Stimulated activated naive CD8-positive, alpha-beta T cell treated with anti-CD3 and anti-CD28 coated beads, Interleukin-15, Interleukin-2, amounts not matched to agents 100 ng/mL and 50 ng/mL, for 24 hours (primary cell): Measurements from ENCODE around the gene HNF1A.
"Not testable (repeated sequence)": the region's sequence is repeated elsewhere in the genome, so short reads cannot be mapped to it uniquely, and the experiment has no call there.

Experiments used
- H3K27ac Mint-ChIP-seq: one replicate; pipeline ENCODE4 v1.8.0; 2021; ENCODE audit warnings: mild to moderate bottlenecking, mixed read lengths
- H3K27me3 Mint-ChIP-seq: one replicate; pipeline ENCODE4 v1.8.0; 2021; ENCODE audit warnings: mixed read lengths
- H3K36me3 Mint-ChIP-seq: one replicate; pipeline ENCODE4 v1.8.0; 2021; ENCODE audit warnings: low read depth, mixed read lengths
- H3K4me1 Mint-ChIP-seq: one replicate; pipeline ENCODE4 v1.8.0; 2021; ENCODE audit warnings: low read depth, mixed read lengths
- H3K4me3 Mint-ChIP-seq: one replicate; pipeline ENCODE4 v1.8.0; 2021; ENCODE audit warnings: mild to moderate bottlenecking, mixed read lengths
- H3K9me3 Mint-ChIP-seq: one replicate; pipeline ENCODE4 v1.8.0; 2021; ENCODE audit warnings: mixed read lengths

Gene HNF1A

DNA sequence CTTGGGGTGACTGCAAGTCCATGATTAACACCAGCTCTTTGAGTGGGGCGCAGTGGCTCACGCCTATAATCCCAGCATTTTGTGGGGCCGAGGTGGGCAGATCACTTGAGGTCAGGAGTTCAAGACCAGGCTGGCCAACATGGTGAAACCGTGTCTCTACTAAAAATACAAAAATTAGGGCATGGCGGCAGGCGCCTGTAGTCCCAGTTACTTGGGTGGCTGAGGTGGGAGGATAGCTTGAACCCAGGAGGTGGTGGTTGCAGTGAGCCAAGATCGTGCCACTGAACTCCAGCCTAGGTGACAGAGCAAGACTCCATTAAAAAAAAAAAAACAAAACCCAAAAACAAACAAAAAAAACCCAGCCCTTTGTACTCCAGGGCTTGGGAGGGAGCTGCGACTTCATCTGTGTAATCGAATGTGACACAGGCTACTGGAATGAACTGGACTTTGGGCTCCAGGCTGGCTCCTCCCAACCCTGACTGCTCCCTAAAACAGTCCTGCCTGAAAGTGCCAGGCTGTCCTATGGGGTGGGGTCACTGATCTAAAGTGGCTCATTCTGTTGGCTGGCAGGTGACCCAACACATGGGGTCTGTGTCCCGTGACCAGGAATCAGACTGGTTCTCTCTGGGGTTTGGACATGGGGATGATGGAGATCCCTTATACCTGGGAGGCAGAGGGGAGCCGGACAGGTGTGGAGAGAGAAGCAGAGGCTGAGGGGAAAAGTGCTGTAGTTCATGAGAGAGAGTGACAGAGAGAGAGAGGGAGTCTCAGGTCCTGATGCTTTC lies 47.3 kb downstream of the HNF1A start:
- H3K27me3 Mint-ChIP-seq, result no peaks in the 10 kb centered on the region
- H3K4me1 Mint-ChIP-seq, result no peaks in the 10 kb centered on the region
- H3K36me3 Mint-ChIP-seq, result peaks cover 24% of the 10 kb centered on the region
- H3K4me3 Mint-ChIP-seq, result no peak overlapping the region
- no peaks in the 10 kb centered on the region for H3K9me3 Mint-ChIP-seq
- no peak overlapping the region for H3K27ac Mint-ChIP-seq

DNA sequence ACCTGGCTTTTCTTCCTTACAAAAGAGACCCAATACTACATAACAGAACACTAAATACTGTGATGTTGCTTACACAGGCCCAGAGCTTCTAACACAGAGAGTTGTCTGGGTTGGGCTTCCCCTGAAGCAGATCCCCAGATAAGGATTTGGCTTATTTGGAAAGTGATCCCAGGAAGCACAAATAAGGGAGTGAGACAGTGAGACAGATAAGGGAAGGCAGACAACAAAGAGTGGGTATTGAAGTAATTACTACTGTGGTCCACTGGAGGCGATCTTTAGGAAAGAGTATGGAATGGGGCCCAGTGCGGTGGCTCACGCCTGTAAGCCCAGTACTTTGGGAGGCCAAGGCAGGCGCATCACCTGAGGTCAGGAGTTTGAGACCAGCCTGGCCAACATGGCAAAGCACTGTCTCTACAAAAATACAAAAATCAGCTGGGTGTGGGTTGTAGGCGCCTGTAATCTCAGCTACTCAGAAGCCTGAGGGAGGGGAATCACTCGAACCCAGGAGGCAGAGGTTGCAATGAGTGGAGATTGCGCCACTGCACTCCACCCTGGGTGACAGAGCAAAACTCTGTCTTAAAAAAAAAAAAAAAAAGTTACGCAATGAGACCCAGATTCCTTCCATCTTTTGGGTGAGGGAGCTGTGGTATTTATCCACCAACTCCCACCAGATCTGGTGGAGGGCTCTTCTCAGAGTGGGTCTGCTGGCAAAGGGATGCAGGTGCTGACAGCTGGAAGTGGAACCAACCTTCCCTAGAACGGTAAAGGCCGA lies 48.1 kb downstream of the HNF1A start:
- no peaks in the 10 kb centered on the region for H3K9me3 Mint-ChIP-seq
- H3K4me3 Mint-ChIP-seq, result no peak overlapping the region
- H3K27me3 Mint-ChIP-seq, result no peaks in the 10 kb centered on the region
- H3K36me3 Mint-ChIP-seq, result peaks cover 30% of the 10 kb centered on the region
- no peak overlapping the region for H3K27ac Mint-ChIP-seq
- H3K4me1 Mint-ChIP-seq, result no peaks in the 10 kb centered on the region

DNA sequence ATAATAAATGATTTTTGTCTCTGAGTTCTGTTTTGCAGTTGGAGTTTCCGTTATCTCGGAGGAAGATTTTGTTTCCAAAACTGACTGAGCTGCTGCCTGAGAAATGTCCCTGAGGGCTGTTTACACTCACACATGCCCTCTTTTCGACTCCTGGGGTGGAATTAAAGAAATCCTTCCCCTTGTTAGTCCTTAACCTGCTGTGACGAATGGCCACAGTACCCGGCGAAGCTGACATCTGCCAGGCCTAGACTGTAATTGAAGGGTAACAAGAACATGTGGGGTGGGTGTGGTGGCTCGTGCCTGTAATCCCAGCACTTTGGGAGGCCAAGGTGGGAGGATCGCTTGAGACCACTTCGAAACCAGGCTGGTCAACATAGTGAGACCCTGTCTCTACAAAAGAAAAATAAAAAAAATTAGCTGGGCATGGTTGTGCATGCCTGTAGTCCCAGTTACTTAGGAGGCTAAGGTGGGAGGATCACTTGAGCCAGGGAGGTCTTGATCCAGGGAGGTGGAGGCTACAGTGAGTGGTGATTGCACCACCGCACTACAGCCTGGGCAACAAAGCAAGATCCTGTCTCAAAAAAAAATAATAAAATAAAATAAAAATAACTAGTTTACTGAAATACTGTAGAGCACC lies 52.4 kb downstream of the HNF1A start:
- H3K27me3 Mint-ChIP-seq, result no peaks in the 10 kb centered on the region
- H3K4me1 Mint-ChIP-seq, result peaks cover 32% of the 10 kb centered on the region
- no peaks in the 10 kb centered on the region for H3K9me3 Mint-ChIP-seq
- H3K27ac Mint-ChIP-seq, result no peak overlapping the region
- H3K36me3 Mint-ChIP-seq, result peaks cover 22% of the 10 kb centered on the region
- no peak overlapping the region for H3K4me3 Mint-ChIP-seq

DNA sequence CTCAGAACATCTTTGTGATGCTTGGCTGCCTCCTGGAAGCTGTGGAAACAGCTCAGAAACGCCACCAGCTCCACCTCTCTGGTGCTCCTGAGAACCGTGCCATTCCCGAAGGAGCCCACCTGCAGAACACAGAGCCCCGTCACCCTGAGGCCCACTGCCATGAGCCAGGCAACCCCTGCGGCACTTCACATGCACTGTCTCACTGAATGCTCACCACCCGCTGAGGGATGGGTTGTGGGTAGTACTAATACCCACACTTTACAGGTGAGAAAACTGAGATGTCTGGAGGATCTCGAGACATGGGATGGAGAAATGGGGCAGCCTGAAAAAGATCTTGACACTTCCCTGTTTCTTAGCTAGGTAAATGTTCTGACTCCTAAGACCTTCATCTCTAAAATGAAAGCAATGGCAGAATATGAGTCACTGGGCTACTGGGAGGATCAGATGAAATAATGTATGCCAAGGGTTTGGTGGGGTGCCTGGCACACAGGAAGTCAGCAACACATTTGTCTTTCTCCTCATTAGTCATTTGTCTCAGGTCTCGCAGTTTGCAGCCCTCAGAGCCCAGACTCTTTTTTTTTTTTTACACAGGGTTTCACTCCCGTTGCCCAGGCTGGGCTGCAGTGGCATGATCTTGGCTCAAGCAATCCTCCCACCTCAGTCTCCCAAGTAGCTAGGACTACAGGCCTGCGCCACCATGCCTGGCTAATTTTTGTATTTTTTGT lies 55.4 kb downstream of the HNF1A start:
- H3K4me3 Mint-ChIP-seq, result peak overlapping the region; percentile 54
- no peaks in the 10 kb centered on the region for H3K27me3 Mint-ChIP-seq
- peak overlapping the region; percentile 84 for H3K27ac Mint-ChIP-seq
- peaks cover 63% of the 10 kb centered on the region for H3K4me1 Mint-ChIP-seq
- peaks cover 21% of the 10 kb centered on the region for H3K36me3 Mint-ChIP-seq
- H3K9me3 Mint-ChIP-seq, result no peaks in the 10 kb centered on the region

DNA sequence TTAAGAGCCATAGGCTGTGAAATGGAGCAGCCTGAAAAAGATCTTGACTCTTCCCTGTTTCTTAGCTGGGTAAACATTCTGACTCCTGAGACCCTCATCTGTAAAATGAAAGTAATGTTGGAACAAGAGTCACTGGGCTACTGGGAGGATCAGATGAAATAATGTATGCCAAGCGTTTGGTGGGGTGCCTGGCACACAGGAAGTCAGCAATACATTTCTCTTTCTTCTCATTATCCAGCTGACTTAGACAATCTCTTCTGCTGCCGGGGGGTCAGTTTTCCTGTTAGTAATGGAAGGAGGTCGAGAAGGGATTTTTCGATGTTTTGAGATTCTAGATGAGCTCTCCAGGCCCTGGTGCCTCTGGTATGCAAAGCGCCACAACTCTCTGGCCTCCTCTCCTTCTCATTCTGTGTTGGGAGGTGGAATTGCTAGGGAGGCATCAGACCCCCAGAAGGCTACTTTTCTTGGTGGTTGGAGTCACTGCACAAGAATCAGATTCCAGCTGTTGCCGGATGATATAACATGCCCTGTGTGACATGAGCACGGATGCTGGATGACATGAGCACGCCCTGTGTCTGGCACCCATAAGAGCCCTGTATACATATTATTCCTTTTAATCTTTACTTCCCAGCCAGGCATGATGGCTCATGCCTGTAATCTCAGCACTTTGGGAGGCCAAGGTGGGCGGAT lies 56.4 kb downstream of the HNF1A start:
- Mint-ChIP-seq H3K27ac (peak overlapping the region; percentile 84), H3K4me3 (peak overlapping the region; percentile 54), H3K27me3 (no peaks in the 10 kb centered on the region), H3K9me3 (no peaks in the 10 kb centered on the region), H3K36me3 (peaks cover 21% of the 10 kb centered on the region), H3K4me1 (peaks cover 71% of the 10 kb centered on the region)

DNA sequence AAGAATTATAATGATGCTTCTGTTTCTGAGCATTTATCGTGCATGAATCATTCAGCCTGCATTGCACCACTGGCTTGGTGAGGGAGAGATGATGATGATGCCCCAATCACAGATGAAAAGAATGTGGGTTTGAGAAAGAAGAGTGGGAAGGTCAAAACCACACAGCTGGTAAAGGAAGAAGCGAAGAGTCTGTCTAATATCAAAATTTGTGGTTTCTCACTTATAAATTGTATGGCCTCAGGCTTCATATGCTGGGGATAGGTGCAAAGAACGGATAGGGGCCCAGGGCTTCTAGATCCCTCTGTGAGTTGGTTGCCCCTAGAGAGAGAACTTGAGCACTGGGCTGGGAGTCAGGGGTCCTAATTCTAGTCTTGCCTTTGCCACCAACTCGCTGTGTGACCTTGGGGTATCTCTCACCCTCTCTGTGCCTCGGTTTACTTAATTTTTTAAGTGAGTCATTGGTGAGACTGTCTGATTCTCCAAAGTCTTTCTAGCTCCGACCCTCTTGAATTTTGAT lies 58.5 kb downstream of the HNF1A start:
- Mint-ChIP-seq H3K9me3 (no peaks in the 10 kb centered on the region), H3K27ac (peak overlapping the region; percentile 85), H3K4me1 (peaks cover 78% of the 10 kb centered on the region), H3K4me3 (peak overlapping the region; percentile 89), H3K27me3 (peaks cover 4% of the 10 kb centered on the region), H3K36me3 (peaks cover 10% of the 10 kb centered on the region)

DNA sequence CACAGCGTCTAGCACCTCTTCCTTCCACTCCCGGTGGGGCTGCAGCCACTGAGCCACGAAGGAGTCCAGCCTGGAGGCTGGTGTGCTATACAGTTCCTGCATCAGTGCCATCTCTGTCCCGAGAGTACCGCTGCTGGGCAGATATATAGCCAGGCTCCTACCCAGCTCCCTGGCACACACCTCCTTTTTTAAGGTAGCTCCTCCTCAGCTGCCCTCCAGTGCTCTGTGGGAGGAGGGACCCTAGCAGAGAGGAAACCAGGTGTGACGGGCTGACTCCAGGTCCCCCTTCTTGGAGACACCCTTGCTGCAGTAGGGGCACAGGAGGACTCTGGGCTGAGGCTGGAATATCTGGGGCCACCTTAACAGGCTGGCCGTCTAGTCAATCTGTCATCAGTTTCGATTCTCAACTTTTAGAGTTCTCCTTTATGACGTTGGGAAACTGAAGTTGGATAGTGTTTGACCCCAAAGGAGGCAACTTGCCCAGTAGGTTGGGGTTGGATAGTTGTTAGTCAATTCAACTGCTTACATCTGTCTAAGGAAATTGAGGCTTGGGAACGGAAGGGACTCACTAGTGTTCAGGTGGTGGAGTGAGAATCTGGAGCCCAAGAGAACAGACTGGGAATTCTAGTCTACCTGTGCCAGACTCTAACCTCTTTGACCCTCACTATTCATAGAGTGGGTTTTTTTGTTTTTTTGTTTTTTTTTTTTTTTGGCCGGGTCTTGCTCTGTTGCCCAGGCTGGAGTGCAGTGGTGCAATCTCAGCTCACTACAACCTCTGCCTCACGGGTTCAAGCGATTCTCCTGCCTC lies 60.7 kb downstream of the HNF1A start, which contains the start of gene OASL:
Gene OASL, minus strand, starts transcription at position 386 of the 808 bp plus-strand sequence. Its CDS starts 275 bp downstream, at position 111.
- H3K36me3 Mint-ChIP-seq, result peaks cover 10% of the 10 kb centered on the region
- no peaks in the 10 kb centered on the region for H3K9me3 Mint-ChIP-seq
- peaks cover 14% of the 10 kb centered on the region for H3K27me3 Mint-ChIP-seq
- peak within 1 kb of the TSS; percentile 89 for H3K4me3 Mint-ChIP-seq
- H3K4me1 Mint-ChIP-seq, result peaks cover 63% of the 10 kb centered on the region
- H3K27ac Mint-ChIP-seq, result peak within 1 kb of the TSS; percentile 88

DNA sequence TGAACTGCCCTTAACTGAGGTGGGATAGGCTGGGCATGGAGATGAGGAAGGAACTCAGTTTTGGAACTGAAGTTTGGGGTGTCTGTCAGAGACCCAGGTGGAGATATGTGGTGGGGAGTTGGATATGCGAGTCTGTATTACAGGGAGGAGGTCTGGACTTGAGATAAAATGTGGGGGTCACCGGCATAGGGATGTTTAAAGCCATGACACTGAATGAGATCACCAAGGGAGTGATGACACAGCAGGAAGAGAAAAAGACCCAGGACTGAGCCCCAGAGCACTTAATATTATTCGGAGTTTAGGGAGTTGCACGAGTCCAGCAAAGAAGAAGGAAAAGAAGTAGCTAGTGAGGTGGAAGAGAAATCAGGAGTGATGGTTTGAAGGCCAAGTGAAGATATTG lies 64.7 kb downstream of the HNF1A start:
- Mint-ChIP-seq H3K27me3 (peaks cover 18% of the 10 kb centered on the region), H3K4me3 (no peak overlapping the region), H3K9me3 (no peaks in the 10 kb centered on the region), H3K4me1 (peaks cover 23% of the 10 kb centered on the region), H3K27ac (no peak overlapping the region), H3K36me3 (no peaks in the 10 kb centered on the region)

DNA sequence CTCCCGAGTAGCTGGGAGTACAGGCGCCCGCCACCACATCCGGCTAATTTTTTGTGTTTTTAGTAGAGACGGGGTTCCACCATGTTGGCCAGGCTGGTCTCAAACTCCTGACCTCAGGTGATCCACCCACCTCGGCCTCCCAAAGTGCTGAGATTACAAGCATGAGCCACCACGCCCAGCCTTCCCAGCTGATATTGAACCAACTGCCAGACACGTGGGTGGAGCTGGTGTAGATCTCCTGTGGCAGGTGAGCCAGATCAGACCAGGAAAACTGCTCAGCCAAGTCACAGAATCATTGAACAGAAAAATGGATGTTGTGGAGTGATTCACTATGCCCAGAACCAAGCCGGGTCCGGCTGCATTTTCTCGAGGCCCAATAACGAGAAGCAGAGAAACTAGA lies 69.1 kb downstream of the HNF1A start:
- peaks cover 15% of the 10 kb centered on the region for H3K27me3 Mint-ChIP-seq
- not testable (repeated sequence) for H3K9me3 Mint-ChIP-seq, H3K4me3 Mint-ChIP-seq, H3K36me3 Mint-ChIP-seq, H3K4me1 Mint-ChIP-seq, H3K27ac Mint-ChIP-seq

DNA sequence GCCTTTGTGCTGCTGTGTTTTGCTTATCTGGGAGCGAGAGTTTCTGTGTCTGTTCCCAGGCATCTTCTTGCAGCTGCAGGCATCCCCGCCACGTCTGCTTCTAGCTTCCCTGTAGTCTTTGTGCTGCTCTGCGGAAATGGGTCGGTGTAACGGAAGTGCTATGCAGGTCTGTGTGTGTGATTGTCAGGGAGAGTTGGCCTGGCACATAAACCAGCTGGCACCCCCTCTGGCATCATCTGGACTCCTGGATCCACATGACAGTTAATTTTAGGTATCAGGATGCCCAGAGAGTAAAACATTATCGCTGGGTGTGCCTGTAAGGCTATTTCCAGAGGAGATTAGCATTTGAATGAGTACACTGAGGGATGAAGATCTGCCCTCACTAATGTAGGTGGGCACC lies 70.1 kb downstream of the HNF1A start:
- Mint-ChIP-seq H3K27ac (peak overlapping the region; percentile 54), H3K27me3 (peaks cover 7% of the 10 kb centered on the region), H3K4me3 (no peak overlapping the region), H3K9me3 (no peaks in the 10 kb centered on the region), H3K36me3 (no peaks in the 10 kb centered on the region), H3K4me1 (no peaks in the 10 kb centered on the region)

DNA sequence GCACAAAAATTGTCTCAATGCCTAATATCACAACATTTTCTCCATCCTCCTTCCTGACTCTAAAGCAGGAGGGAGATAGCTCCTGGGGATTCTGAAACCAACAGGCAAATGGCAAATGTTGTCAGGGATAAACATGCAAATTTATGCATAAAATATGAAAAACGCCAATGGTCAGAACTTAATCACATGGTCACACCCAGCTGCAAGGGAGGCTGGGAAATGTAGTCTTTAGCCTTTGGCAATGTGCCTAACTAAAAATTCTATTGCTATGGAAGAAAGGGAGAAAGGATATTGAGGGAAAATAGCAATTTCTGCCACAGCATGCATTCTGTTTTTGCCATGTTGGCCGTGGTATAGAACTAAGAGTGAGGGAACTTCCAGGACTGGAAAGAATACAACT lies 72.4 kb downstream of the HNF1A start:
- Mint-ChIP-seq H3K36me3 (no peaks in the 10 kb centered on the region), H3K27me3 (peaks cover 3% of the 10 kb centered on the region), H3K4me3 (no peak overlapping the region), H3K27ac (no peak overlapping the region), H3K4me1 (no peaks in the 10 kb centered on the region), H3K9me3 (no peaks in the 10 kb centered on the region)
